SK-N-SH treated with all-trans-retinoic acid at 6 μM for 48 hours (cell line): ENCODE data around the gene GMCL1.

Source experiments
- ARNTL ChIP-seq: fragments of 450-650 bp; formaldehyde crosslinking; IDR thresholded peaks from 2 replicates; pipeline ENCODE4 v1.5.0; 2020; ENCODE audit warnings: low read depth, mild to moderate bottlenecking, moderate library complexity, borderline replicate concordance
- BACH2 ChIP-seq: fragments of 250-450 bp; sonication (Bioruptor Pico); IDR thresholded peaks from 2 replicates; pipeline ENCODE4 v1.9.0; 2021; ENCODE audit warnings: mild to moderate bottlenecking, borderline replicate concordance
- CREB5 ChIP-seq: fragments of 250-450 bp; sonication (Bioruptor Pico); IDR thresholded peaks from 2 replicates; pipeline ENCODE4 v1.5.1; 2020; ENCODE audit warnings: low read depth, mild to moderate bottlenecking, moderate library complexity
- CSRNP3 ChIP-seq: fragments of 250-450 bp; sonication (Bioruptor Pico); IDR thresholded peaks from 2 replicates; pipeline ENCODE4 v1.5.1; 2021; ENCODE audit warnings: mild to moderate bottlenecking, moderate library complexity
- GLIS3 ChIP-seq: fragments of 250-450 bp; sonication (Bioruptor Pico); IDR thresholded peaks from 2 replicates; pipeline ENCODE4 v1.5.0; 2020; ENCODE audit warnings: mild to moderate bottlenecking, moderate library complexity
- OSR1 ChIP-seq: fragments of 250-450 bp; sonication (Bioruptor Pico); IDR thresholded peaks from 2 replicates; pipeline ENCODE4 v1.8.0; 2022; ENCODE audit warnings: moderate library complexity, mild to moderate bottlenecking, inconsistent platforms
- ZNF70 ChIP-seq: fragments of 450-650 bp; formaldehyde crosslinking; IDR thresholded peaks from 2 replicates; pipeline ENCODE4 v1.5.0; 2020; ENCODE audit warnings: mild to moderate bottlenecking, moderate library complexity
- ZNF8 ChIP-seq: fragments of 450-650 bp; formaldehyde crosslinking; IDR thresholded peaks from 2 replicates; pipeline ENCODE4 v1.5.0; 2020; ENCODE audit warnings: mild to moderate bottlenecking, moderate library complexity

GRCh38 chr2:69889302-69889701 lies 59.8 kb downstream of the GMCL1 start:
- TF ChIP-seq GLIS3 (CRISPR knock-in tag) (no peak), BACH2 (CRISPR knock-in tag) (no peak), OSR1 (CRISPR knock-in tag) (no peak), ZNF70 (no peak), CSRNP3 (no peak), ZNF8 (CRISPR knock-in tag) (no peak), ARNTL (CRISPR knock-in tag) (no peak), CREB5 (CRISPR knock-in tag) (no peak)
